Measurements from ENCODE around the gene SOBP. TPM values are rescaled to one million over a fixed set of nuclear protein-coding genes. Genes with fewer than 3 reads are reported as not detected.
A peak's percentile ranks its signal among the peaks of the same experiment; 100 is the strongest.

The SOBP gene
- total RNA-seq, 6 donors from 2014 or later, result 4.4 to 25.1 (median 12.4) TPM

DNA sequence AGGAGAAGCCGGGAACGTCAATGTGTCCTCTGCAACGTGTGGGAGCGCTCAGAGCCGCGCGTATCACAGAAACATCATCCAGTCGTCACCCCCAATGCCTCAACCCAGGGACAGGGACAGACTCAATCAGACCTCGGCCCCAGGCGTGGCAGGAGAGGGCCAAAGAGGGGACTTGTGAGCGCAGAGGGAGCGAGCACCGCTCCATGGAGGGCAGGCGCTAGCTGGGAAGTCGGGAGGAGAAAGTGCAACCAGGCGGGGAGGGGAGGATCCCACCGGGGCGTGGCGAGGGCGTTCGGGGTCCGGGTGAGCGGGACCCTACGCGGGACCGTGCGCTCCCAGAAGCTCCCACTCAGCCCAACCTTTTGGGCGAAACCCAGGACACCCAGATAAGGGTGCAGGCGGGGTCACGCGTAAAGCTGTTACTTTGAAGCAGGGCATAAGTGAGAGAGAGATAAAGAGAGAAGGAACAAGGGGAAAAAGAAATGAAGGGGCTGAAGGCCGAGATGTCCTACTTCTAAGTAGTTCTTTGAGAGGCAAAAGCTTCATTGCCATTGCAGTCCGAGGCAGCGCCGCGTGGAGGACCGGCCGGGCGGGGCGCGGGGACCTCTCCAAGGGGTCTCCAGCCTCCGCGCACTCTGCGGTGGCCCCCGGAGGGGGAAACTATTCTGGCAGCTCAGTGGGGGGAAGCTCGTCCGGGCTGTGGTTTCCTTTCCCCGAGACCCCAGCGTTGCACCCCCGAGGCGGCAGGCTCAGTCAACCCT is 862 bp upstream of the SOBP start:
- DNase-seq (peak; percentile 28 to 87), ATAC-seq (ENCODE audit: low FRiP score in 2 of 2) (peak; percentile 43 to 57)
- Histone ChIP-seq H3K4me3 (peak overlapping the region; percentile 46 to 88 (median 80)), H3K27ac (peak overlapping the region in 3 of 4 donors; percentile 37 to 87 (median 40)), H3K4me1 (peaks cover 24 to 57% (median 33%) of the 10 kb centered on the region in 4 donors), H3K36me3 (no peaks in the 10 kb centered on the region), H3K27me3 (peaks cover 0 to 17% (median 2%) of the 10 kb centered on the region in 4 donors), H3K9me3 (no peaks in the 10 kb centered on the region)
- TF ChIP-seq, protein P1, sequence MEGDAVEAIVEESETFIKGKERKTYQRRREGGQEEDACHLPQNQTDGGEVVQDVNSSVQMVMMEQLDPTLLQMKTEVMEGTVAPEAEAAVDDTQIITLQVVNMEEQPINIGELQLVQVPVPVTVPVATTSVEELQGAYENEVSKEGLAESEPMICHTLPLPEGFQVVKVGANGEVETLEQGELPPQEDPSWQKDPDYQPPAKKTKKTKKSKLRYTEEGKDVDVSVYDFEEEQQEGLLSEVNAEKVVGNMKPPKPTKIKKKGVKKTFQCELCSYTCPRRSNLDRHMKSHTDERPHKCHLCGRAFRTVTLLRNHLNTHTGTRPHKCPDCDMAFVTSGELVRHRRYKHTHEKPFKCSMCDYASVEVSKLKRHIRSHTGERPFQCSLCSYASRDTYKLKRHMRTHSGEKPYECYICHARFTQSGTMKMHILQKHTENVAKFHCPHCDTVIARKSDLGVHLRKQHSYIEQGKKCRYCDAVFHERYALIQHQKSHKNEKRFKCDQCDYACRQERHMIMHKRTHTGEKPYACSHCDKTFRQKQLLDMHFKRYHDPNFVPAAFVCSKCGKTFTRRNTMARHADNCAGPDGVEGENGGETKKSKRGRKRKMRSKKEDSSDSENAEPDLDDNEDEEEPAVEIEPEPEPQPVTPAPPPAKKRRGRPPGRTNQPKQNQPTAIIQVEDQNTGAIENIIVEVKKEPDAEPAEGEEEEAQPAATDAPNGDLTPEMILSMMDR (IDR thresholded peaks at IDR 0.05), result no peak
- TF ChIP-seq POLR2A (IDR thresholded peaks at IDR 0.05) (no peak), POLR2AphosphoS5 (IDR thresholded peaks at IDR 0.05) (peak in 1 of 2 donors; percentile 4)
- WGBS, 2 donors, result 0 to 1% methylated on average over 41 to 44 of the region's 51 CpGs

DNA sequence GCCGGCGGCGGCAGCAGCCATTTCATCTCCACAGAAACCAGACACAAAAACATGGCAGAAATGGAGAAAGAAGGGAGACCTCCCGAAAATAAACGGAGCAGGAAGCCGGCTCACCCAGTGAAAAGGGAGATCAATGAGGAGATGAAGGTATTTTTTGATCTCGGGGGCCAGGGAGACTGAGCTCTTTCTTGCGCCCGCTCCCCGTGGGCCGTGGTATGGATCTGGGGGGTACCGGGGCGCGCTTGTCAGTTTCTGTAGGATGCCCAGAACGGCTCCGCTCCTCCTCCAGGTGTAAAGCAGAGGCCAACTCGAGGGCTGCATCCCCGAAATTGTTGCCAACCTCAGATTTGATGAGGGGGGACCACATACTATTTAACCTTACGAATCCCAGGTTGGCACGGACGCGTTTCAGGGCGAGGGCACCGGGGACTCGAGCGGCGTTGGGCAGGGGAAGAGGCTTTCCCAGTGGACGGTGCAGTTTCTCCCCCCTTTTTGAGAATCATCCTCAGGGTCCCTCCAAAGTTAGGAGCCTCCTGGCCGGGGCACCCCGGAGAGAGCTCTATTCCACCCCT is 735 bp downstream of the SOBP start:
- 0% methylated on average over 23 to 27 of the region's 30 CpGs for WGBS, 2 donors
- ATAC-seq (ENCODE audit: low FRiP score in 2 of 2), result peak in 1 of 2 donors; percentile 1
- DNase-seq, result no peak
- TF ChIP-seq POLR2AphosphoS5 (IDR thresholded peaks at IDR 0.05) (no peak), EP300 (IDR thresholded peaks at IDR 0.05) (no peak), POLR2A (IDR thresholded peaks at IDR 0.05) (no peak)
- TF ChIP-seq, protein P1 (IDR thresholded peaks at IDR 0.05), result no peak
- Histone ChIP-seq H3K9me3 (no peaks in the 10 kb centered on the region), H3K4me1 (peaks cover 30 to 72% (median 42%) of the 10 kb centered on the region in 4 donors), H3K4me3 (peak overlapping the region; percentile 64 to 88 (median 80)), H3K27ac (peak overlapping the region; percentile 49 to 87 (median 60)), H3K36me3 (no peaks in the 10 kb centered on the region), H3K27me3 (peaks cover 0 to 17% (median 2%) of the 10 kb centered on the region in 4 donors)

DNA sequence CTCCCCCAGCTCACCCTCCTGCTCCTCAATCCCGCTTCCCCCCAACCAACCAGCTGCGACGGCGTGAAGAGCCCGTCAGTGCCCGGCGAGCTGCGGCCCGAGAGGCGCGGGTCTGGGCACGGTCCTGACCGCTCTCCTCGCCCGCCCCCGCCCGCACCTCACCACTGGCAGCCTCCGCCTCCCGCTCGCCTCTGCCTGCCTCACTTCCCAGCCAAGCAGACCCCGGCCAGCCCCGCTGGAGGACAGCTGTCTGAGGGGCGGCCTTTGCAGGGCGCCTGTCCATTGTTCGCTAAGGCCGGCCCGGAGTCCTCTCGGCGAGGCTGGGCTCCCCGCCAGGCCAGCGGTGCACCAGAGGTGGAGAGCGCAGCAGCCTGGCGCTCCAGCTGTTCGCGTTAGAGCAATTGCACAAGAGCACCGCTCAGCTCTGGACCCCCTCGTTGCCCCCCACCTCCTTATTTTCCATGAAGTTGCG is 1.3 kb downstream of the SOBP start:
- peak; percentile 47 to 93 for DNase-seq
- H3K36me3 ChIP-seq, result no peaks in the 10 kb centered on the region
- peak; percentile 50 to 67 for ATAC-seq (ENCODE audit: low FRiP score in 2 of 2)
- TF ChIP-seq POLR2A (IDR thresholded peaks at IDR 0.05) (no peak), POLR2AphosphoS5 (IDR thresholded peaks at IDR 0.05) (peak in 1 of 2 donors; percentile 14)
- peaks cover 0 to 17% (median 2%) of the 10 kb centered on the region in 4 donors for H3K27me3 ChIP-seq
- H3K27ac ChIP-seq, result peak overlapping the region in 2 of 4 donors; percentile 57 to 87
- whole genome bisulfite sequencing, 2 donors, result 3 to 5% methylated on average over 6 to 38 of the region's 38 CpGs
- peak overlapping the region; percentile 64 to 88 (median 80) for H3K4me3 ChIP-seq
- H3K4me1 ChIP-seq, result peaks cover 30 to 77% (median 47%) of the 10 kb centered on the region in 4 donors
- no peaks in the 10 kb centered on the region for H3K9me3 ChIP-seq

DNA sequence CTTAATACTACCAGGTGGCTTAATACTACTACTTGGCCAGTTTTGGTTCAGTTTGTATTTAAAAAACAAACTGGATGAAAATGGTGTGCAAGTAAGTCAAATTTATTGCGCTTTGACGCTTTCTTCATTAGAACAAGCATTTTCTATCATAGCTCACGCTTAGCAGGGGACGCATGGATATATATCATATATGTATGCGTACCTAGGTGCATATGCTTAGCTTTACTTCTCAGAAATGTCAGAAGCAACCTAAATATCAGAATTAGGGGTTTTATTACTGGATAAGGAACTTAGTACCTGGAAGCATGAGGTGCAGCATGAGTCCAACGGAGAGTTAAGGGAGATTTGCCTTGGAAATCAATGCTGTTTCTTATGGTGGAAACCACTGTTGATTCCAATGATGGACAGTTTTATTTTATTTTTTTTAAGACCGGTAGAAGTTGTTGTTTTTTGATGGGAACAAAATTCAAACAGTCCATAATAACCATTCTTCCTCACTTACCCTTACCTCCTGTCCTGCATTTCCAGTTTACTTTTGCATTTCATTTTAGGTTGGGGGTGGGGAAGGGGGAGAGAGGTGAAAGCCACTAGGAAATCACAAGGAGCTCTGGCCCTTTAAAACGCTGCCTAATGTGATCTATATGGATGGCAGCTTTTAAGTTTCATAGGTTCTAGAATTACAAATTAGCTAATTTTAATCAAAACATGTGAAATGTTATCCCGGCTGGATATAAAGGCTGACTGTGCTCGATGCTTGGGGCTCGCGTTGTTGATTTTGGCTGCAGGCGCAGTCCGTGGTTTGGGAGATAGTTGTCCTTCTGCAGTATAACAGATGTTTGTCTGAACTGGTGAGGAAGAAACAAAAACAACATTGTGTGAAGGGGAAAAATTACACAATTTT is 2.1 kb downstream of the SOBP start:
- H3K4me1 ChIP-seq, result peaks cover 30 to 86% (median 52%) of the 10 kb centered on the region in 4 donors
- TF ChIP-seq POLR2A (IDR thresholded peaks at IDR 0.05) (no peak), POLR2AphosphoS5 (IDR thresholded peaks at IDR 0.05) (no peak), EP300 (IDR thresholded peaks at IDR 0.05) (no peak)
- TF ChIP-seq, protein P1 (IDR thresholded peaks at IDR 0.05), result no peak
- peaks cover 0 to 17% (median 2%) of the 10 kb centered on the region in 4 donors for H3K27me3 ChIP-seq
- H3K9me3 ChIP-seq, result no peaks in the 10 kb centered on the region
- no peak overlapping the region for H3K27ac ChIP-seq
- no peak for DNase-seq
- ATAC-seq (ENCODE audit: low FRiP score in 2 of 2), result no peak
- WGBS, 2 donors, result 59 to 63% methylated on average over 14 of the region's 14 CpGs
- H3K4me3 ChIP-seq, result peak overlapping the region in 3 of 4 donors; percentile 78 to 88 (median 82)
- H3K36me3 ChIP-seq, result no peaks in the 10 kb centered on the region

Data from upper lobe of left lung (tissue), 6 donors.